Stimulated activated CD8-positive, alpha-beta memory T cell treated with anti-CD3 and anti-CD28 coated beads, Interleukin-7, amount 100 ng/mL, for 48 hours (primary cell): Measurements from ENCODE around the gene SOCS1.

ENCODE experiments used
- DNase-seq, 2 donors: peaks; one replicate each; pipeline ENCODE4 v3.0.0-alpha.2; 2020; ENCODE audit warnings: low read depth in 1 of 2; ENCODE audit errors: extremely low read depth in 1 of 2

SOCS1 gene

GRCh38 chr16:11208916-11209665, 46.9 kb downstream of the SOCS1 start:
- no peak for DNase-seq

- DNase-seq, result no peak
Observed at GRCh38 chr16:11207646-11208045, 48.4 kb downstream of the SOCS1 start.

- no peak for DNase-seq
Observed at GRCh38 chr16:11205754-11206581, 50.0 kb downstream of the SOCS1 start.

- DNase-seq, result no peak
Observed at GRCh38 chr16:11205065-11205699, 50.8 kb downstream of the SOCS1 start.

GRCh38 chr16:11204513-11205047, 51.4 kb downstream of the SOCS1 start:
- DNase-seq, result no peak
